Measurements from ENCODE around the gene TRMT61A. TPM values are rescaled to one million over a fixed set of nuclear protein-coding genes. Genes with fewer than 3 reads are reported as not detected.

The TRMT61A gene
- total and polyA plus RNA-seq, 2 of the 13 experiments (the other 11 are each of a cell fraction or from before 2014, with no cell fraction given) = 6.5 to 13.6 TPM

- Histone ChIP-seq H3K9me3 (ENCODE audit: low read length) (no peaks in the 10 kb centered on the region), H3K4me2 (ENCODE audit: low read depth, low read length) (no peak overlapping the region), H3K4me3 (replicated peaks in 1 of 3; ENCODE audit: insufficient read depth in 1 of 3, low read depth in 2 of 3, low read length in 3 of 3) (no peak overlapping the region), H3K9ac (ENCODE audit: insufficient read depth, low read depth, low read length) (no peak overlapping the region), H4K20me1 (ENCODE audit: insufficient read depth, low read length) (no peaks in the 10 kb centered on the region), H3K36me3 (replicated peaks in 1 of 2; ENCODE audit: control insufficient read depth in 1 of 2, insufficient read depth in 2 of 2, low read length in 2 of 2) (no peaks in the 10 kb centered on the region; a peak in 1 of 5 replicates), H3K27ac (ENCODE audit: extremely low read length, insufficient read depth, low read length) (no peak overlapping the region), H3K4me1 (ENCODE audit: insufficient read depth, low read length) (peaks cover 57% of the 10 kb centered on the region), H2AFZ (ENCODE audit: low read length) (no peak overlapping the region), H3K79me2 (ENCODE audit: insufficient read depth, low read length) (no peaks in the 10 kb centered on the region), H3K27me3 (ENCODE audit: control insufficient read depth in 1 of 2, insufficient read depth in 2 of 2, low read length in 2 of 2) (peaks cover 2 to 19% of the 10 kb centered on the region in 2 experiments; a peak in 2 of 5 replicates)
- intact Hi-C loops (cut with micrococcal nuclease; ENCODE audit: unreplicated experiment) = no loop called here
- ChIA-PET POLR2A (interaction anchor here (0.9 to 6.9 kb wide), 2 partner anchors 10 to 15 kb away, joined by 4 to 37 read pairs; partner anchors contain the start of gene TRMT61A), CTCF (ENCODE audit: low intra/inter-chr PET ratio, low total read pairs) (no interaction called here)
- DNase-seq (ENCODE audit: low spot score) (no peak), ATAC-seq (peak; percentile 38), FAIRE-seq (no peak)
- no TSS peak for BruUV-seq (replicated peaks)
- in situ Hi-C loops (cut with HindIII; ENCODE audit: extremely low pct_ligation_motif_present, low pct_unique_long_range_greater_than_20kb) = no loop called here
- no peak for TF ChIP-seq SMARCE1 (IDR thresholded peaks at IDR 0.05; ENCODE audit: borderline replicate concordance)
- TF ChIP-seq ZKSCAN1 (IDR thresholded peaks at IDR 0.05; ENCODE audit: low read length) = peak; percentile 85
- TF ChIP-seq STAG1 (CRISPR knock-in tag; IDR thresholded peaks at IDR 0.05) = peak; percentile 39
- TF ChIP-seq ZNF326 (CRISPR knock-in tag; IDR thresholded peaks at IDR 0.05; ENCODE audit: borderline replicate concordance) = peak; percentile 67; the same call in 1 of the 2 replicates
- TF ChIP-seq CTCF (CRISPR knock-in tag; IDR thresholded peaks at IDR 0.05) = peak; percentile 56
- 33% methylated on average over 13 of the region's 28 CpGs for WGBS (ENCODE audit: low lambda C conversion rate)
Observed at GRCh38 chr14:103539056-103539825, 10.2 kb downstream of the TRMT61A start.
